ENCODE data around the gene CHD5.

- TF ChIP-seq POLR2A (IDR thresholded peaks at IDR 0.05) (no peak), CTCF (IDR thresholded peaks at IDR 0.05) (no peak)
Measured at GRCh38 chr1:6065093-6065858, 114.8 kb downstream of the CHD5 start.

Measured in esophagus squamous epithelium (tissue), 4 donors.